ENCODE data around the gene SLC23A2.

GRCh38 chr20:4821590-4821989, 179.7 kb downstream of the SLC23A2 start:
- TF ChIP-seq CTCF (IDR thresholded peaks at IDR 0.05; ENCODE audit: low read depth, low read length, missing input control) (no peak), MAX (IDR thresholded peaks at IDR 0.05) (no peak), TAF1 (conservative IDR thresholded peaks at IDR 0.05) (no peak), ZBTB33 (IDR thresholded peaks at IDR 0.05) (no peak), SP1 (IDR thresholded peaks at IDR 0.05) (no peak), JUND (IDR thresholded peaks at IDR 0.05) (no peak), GABPA (IDR thresholded peaks at IDR 0.05 in 1 of 2, conservative IDR thresholded peaks at IDR 0.05 in 1 of 2) (no peak), EGR1 (IDR thresholded peaks at IDR 0.05; ENCODE audit: low read depth in 2 of 2) (no peak), HNF4G (IDR thresholded peaks at IDR 0.05) (no peak), REST (IDR thresholded peaks at IDR 0.05) (no peak)
- TF ChIP-seq, protein P1, sequence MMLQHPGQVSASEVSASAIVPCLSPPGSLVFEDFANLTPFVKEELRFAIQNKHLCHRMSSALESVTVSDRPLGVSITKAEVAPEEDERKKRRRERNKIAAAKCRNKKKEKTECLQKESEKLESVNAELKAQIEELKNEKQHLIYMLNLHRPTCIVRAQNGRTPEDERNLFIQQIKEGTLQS (IDR thresholded peaks at IDR 0.05) = no peak

All from liver (tissue), 3 donors.